Right lobe of liver (tissue), 4 donors: ENCODE results near the gene PIEZO2.

Experiments used
- CTCF ChIP-seq, 4 donors: fragments of 200-600 bp in 3 of 4; fragments of 450-650 bp in 1 of 4; IDR thresholded peaks; one replicate each; pipeline versions ENCODE4 v1.5.1 to v1.8.0; 2016 to 2022; ENCODE audit warnings: antibody characterized with exemption in 4 of 4, mild to moderate bottlenecking in 2 of 4
- POLR2A ChIP-seq: fragments of 450-650 bp; IDR thresholded peaks from one replicate; pipeline ENCODE4 v1.6.1; 2017; ENCODE audit warnings: antibody characterized with exemption, mild to moderate bottlenecking
- donor health status: DM: no; HTN: no; CAD: no.
- donor health status: DM: no; HTN: no; CAD: no.
- donor health status: DM: no; HTN: yes; CAD: no.

GRCh38 chr18:10775026-10775425 is 374.3 kb downstream of the PIEZO2 start:
- TF ChIP-seq CTCF (IDR thresholded peaks at IDR 0.05), result no peak
- TF ChIP-seq POLR2A, result no peak
